ENCODE measurements around the gene RAB5IF.
A peak's percentile ranks its signal among the peaks of the same experiment; 100 is the strongest.

RAB5IF gene

GRCh38 chr20:36585410-36586125, 20.0 kb upstream of the RAB5IF start:
- Histone ChIP-seq H3K9ac (no peak overlapping the region), H3K36me3 (ENCODE audit: control insufficient read depth, insufficient read depth, low read length) (no peaks in the 10 kb centered on the region), H3K27me3 (ENCODE audit: control insufficient read depth, insufficient read depth, low read length) (no peaks in the 10 kb centered on the region), H3K4me3 (ENCODE audit: low read depth, low read length) (no peak overlapping the region), H3K4me1 (no peaks in the 10 kb centered on the region), H3K4me2 (ENCODE audit: low read length) (no peak overlapping the region), H3K9me3 (ENCODE audit: control insufficient read depth, low read length) (no peaks in the 10 kb centered on the region), H3K27ac (no peak overlapping the region), H3K79me2 (no peaks in the 10 kb centered on the region), H2AFZ (no peak overlapping the region)
- no peak for TF ChIP-seq CTCF (IDR thresholded peaks at IDR 0.05)

- Histone ChIP-seq H3K4me3 (ENCODE audit: low read depth, low read length) (no peak overlapping the region), H3K4me2 (ENCODE audit: low read length) (no peak overlapping the region), H3K27ac (no peak overlapping the region), H3K9me3 (ENCODE audit: control insufficient read depth, low read length) (no peaks in the 10 kb centered on the region), H3K27me3 (ENCODE audit: control insufficient read depth, insufficient read depth, low read length) (no peaks in the 10 kb centered on the region), H3K36me3 (ENCODE audit: control insufficient read depth, insufficient read depth, low read length) (no peaks in the 10 kb centered on the region), H3K79me2 (no peaks in the 10 kb centered on the region), H2AFZ (no peak overlapping the region), H3K9ac (no peak overlapping the region), H3K4me1 (peaks cover 10% of the 10 kb centered on the region)
- TF ChIP-seq CTCF (IDR thresholded peaks at IDR 0.05) = no peak
These were observed 18.1 kb upstream of the RAB5IF start for GRCh38 chr20:36587388-36588070.

GRCh38 chr20:36591281-36591680, 14.3 kb upstream of the RAB5IF start:
- Histone ChIP-seq H3K4me1 (peaks cover 10% of the 10 kb centered on the region), H3K9me3 (ENCODE audit: control insufficient read depth, low read length) (no peaks in the 10 kb centered on the region), H3K27ac (peak overlapping the region; percentile 59), H3K4me2 (ENCODE audit: low read length) (peak overlapping the region; percentile 8), H3K27me3 (ENCODE audit: control insufficient read depth, insufficient read depth, low read length) (no peaks in the 10 kb centered on the region), H3K79me2 (no peaks in the 10 kb centered on the region), H2AFZ (no peak overlapping the region), H3K4me3 (ENCODE audit: low read depth, low read length) (no peak overlapping the region), H3K9ac (no peak overlapping the region), H3K36me3 (ENCODE audit: control insufficient read depth, insufficient read depth, low read length) (no peaks in the 10 kb centered on the region)
- no peak for TF ChIP-seq CTCF (IDR thresholded peaks at IDR 0.05)

GRCh38 chr20:36591854-36592641, 13.5 kb upstream of the RAB5IF start:
- Histone ChIP-seq H3K4me2 (ENCODE audit: low read length) (peak overlapping the region; percentile 8), H3K4me3 (ENCODE audit: low read depth, low read length) (no peak overlapping the region), H3K27me3 (ENCODE audit: control insufficient read depth, insufficient read depth, low read length) (no peaks in the 10 kb centered on the region), H3K9ac (no peak overlapping the region), H3K36me3 (ENCODE audit: control insufficient read depth, insufficient read depth, low read length) (no peaks in the 10 kb centered on the region), H3K9me3 (ENCODE audit: control insufficient read depth, low read length) (no peaks in the 10 kb centered on the region), H3K79me2 (no peaks in the 10 kb centered on the region), H2AFZ (peak overlapping the region; percentile 25), H3K27ac (peak overlapping the region; percentile 59), H3K4me1 (peaks cover 10% of the 10 kb centered on the region)
- TF ChIP-seq CTCF (IDR thresholded peaks at IDR 0.05) = peak; percentile 51

Measured in parathyroid adenoma (tissue), 2 donors.